GM12891 (cell line): Measurements from ENCODE around the gene SLC35C1.

Experiments
- POLR2A ChIP-seq: IDR thresholded peaks from 2 replicates; pipeline ENCODE4 v1.6.1; 2011; ENCODE audit warnings: low read depth, low read length, control low read depth
- POLR2AphosphoS5 ChIP-seq: IDR thresholded peaks from 2 replicates; pipeline ENCODE4 v1.6.1; 2011; ENCODE audit warnings: low read depth, low read length, control low read depth
- POU2F2 ChIP-seq: IDR thresholded peaks from 2 replicates; pipeline ENCODE4 v1.6.1; 2011; ENCODE audit warnings: low read depth, mild to moderate bottlenecking, control low read depth, low read length, moderate library complexity
- SPI1 ChIP-seq: IDR thresholded peaks from 2 replicates; pipeline ENCODE4 v1.6.1; 2011; ENCODE audit warnings: low read depth, low read length, control low read depth
- TAF1 ChIP-seq: IDR thresholded peaks from 2 replicates; pipeline ENCODE4 v1.6.1; 2011; ENCODE audit warnings: low read depth, low read length, control low read depth

DNA sequence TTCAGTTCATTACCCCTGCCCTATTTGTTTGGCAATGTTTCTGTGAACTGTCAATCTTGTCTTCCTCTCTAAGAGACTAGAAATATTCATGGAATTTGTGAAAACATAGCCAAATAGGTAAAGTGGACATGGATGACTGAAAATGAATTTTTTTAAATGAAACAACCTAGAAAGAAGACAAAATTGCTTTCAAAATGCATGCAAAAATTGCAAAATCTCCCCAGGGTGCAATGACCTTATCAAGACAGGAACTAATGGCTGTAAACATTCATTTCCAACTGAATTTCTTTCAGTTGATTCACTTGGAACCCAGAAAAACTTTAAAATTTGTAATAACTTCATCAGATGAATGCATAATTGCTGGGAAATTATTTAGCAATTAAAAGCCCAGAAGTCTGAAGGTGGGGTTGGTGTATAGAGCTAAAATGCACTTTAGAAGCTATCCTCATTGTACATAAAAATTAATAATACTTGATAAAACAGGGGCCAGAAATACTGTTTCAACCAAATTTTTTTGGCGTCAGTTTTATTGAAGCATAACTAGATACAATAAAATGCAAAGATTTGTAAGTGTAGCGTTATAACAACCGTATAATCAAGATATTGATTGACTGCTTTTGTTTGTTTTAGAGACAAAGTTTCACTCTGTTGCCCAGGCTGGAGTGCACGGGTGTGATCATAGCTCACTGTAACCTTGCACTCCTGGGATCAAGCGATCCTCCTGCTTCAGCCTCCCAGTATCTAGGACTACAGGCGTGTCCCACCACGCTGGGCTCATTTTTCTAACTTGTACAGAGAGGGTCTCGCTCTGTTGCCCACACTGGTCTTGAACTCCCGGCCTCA, 27.6 kb upstream of the SLC35C1 start:
- no peak for TF ChIP-seq POLR2AphosphoS5
- TF ChIP-seq SPI1: no peak
- TF ChIP-seq TAF1: no peak
- no peak for TF ChIP-seq POU2F2
- TF ChIP-seq POLR2A: no peak
